Endothelial cell of umbilical vein (primary cell): ENCODE measurements around the gene CSRP2.

Experiments used
- CTCF ChIP-seq, 2 donors: IDR thresholded peaks; 1 replicate in 1 of 2; 2 replicates in 1 of 2; pipeline ENCODE4 v1.5.1; 2011; ENCODE audit warnings: low read length in 2 of 2, mild to moderate bottlenecking in 2 of 2, moderate library complexity in 2 of 2, control low read depth in 1 of 2, inconsistent platforms in 1 of 2, low read depth in 1 of 2; ENCODE audit not compliant: insufficient read depth in 1 of 2; ENCODE audit errors: extremely low read depth in 1 of 2
- EZH2 ChIP-seq: IDR thresholded peaks from 2 replicates; pipeline ENCODE4 v1.6.1; 2012; ENCODE audit warnings: borderline replicate concordance, low read depth, mild to moderate bottlenecking, moderate library complexity, low read length, inconsistent platforms; ENCODE audit not compliant: severe bottlenecking
- FOS ChIP-seq: IDR thresholded peaks from 2 replicates; pipeline ENCODE4 v1.6.1; 2011; ENCODE audit warnings: mild to moderate bottlenecking, low read length, moderate library complexity, borderline replicate concordance; ENCODE audit not compliant: insufficient read depth
- GATA2 ChIP-seq: IDR thresholded peaks from 2 replicates; pipeline ENCODE4 v1.7.0; 2011; ENCODE audit warnings: low read depth, mild to moderate bottlenecking, moderate library complexity, mixed read lengths, low read length; ENCODE audit not compliant: insufficient read length, insufficient read depth
- MAX ChIP-seq: IDR thresholded peaks from 2 replicates; pipeline ENCODE4 v1.6.1; 2011; ENCODE audit not compliant: insufficient read depth, insufficient read length
- MYC ChIP-seq: IDR thresholded peaks from one replicate; pipeline ENCODE4 v1.6.1; 2011; ENCODE audit warnings: mild to moderate bottlenecking, low read depth, low read length
- POLR2A ChIP-seq: IDR thresholded peaks from 2 replicates; pipeline ENCODE4 v1.6.1; 2012; ENCODE audit warnings: low read depth, mild to moderate bottlenecking, control low read depth, low read length
- POLR2AphosphoS5 ChIP-seq: IDR thresholded peaks from 2 replicates; pipeline ENCODE4 v1.6.1; 2012; ENCODE audit warnings: low read depth, mild to moderate bottlenecking, control low read depth, low read length, moderate library complexity; ENCODE audit not compliant: insufficient read depth

GRCh38 chr12:76921100-76921471 lies 42.3 kb upstream of the CSRP2 start:
- TF ChIP-seq CTCF (IDR thresholded peaks at IDR 0.05; ENCODE audit: extremely low read depth in 1 of 2, insufficient read depth in 1 of 2, low read depth in 1 of 2, low read length in 2 of 2), result no peak
- TF ChIP-seq POLR2AphosphoS5, result no peak
- no peak for TF ChIP-seq GATA2
- TF ChIP-seq POLR2A, result no peak
- no peak for TF ChIP-seq MYC
- TF ChIP-seq MAX, result no peak
- no peak for TF ChIP-seq EZH2
- TF ChIP-seq FOS, result no peak
